Trophoblast cell (in vitro differentiated cells and primary cell): ENCODE measurements around the gene ZBTB43.

Experiments
- DNase-seq, 2 donors: peaks; one replicate each; pipeline ENCODE4 v3.0.0-alpha.2; 2016
- H2AFZ ChIP-seq: 2 replicates; pipeline ENCODE4 v1.6.1; 2013; ENCODE audit warnings: low read length, moderate library complexity, mild to moderate bottlenecking; ENCODE audit not compliant: insufficient read depth, poor library complexity
- H2AK5ac ChIP-seq: 2 replicates; pipeline ENCODE4 v1.6.1; 2013; ENCODE audit warnings: mild to moderate bottlenecking, low read length
- H2BK120ac ChIP-seq: 2 replicates; pipeline ENCODE4 v1.6.1; 2013; ENCODE audit warnings: low read length, mild to moderate bottlenecking, moderate library complexity; ENCODE audit not compliant: insufficient read depth, poor library complexity
- H2BK12ac ChIP-seq: 2 replicates; pipeline ENCODE4 v1.6.1; 2013; ENCODE audit warnings: mild to moderate bottlenecking, low read length, moderate library complexity
- H2BK5ac ChIP-seq: 2 replicates; pipeline ENCODE4 v1.6.1; 2013; ENCODE audit warnings: low read length, low read depth, moderate library complexity, mild to moderate bottlenecking; ENCODE audit not compliant: poor library complexity
- H3K14ac ChIP-seq: 2 replicates; pipeline ENCODE4 v1.6.1; 2013; ENCODE audit warnings: mild to moderate bottlenecking, low read length
- H3K18ac ChIP-seq: 2 replicates; pipeline ENCODE4 v1.6.1; 2013; ENCODE audit warnings: mild to moderate bottlenecking, low read length
- H3K23ac ChIP-seq: 2 replicates; pipeline ENCODE4 v1.6.1; 2013; ENCODE audit warnings: low read length
- H3K27ac ChIP-seq: 2 replicates; pipeline ENCODE4 v1.5.1; 2013; ENCODE audit warnings: low read depth, mild to moderate bottlenecking, inconsistent platforms, low read length, moderate library complexity
- H3K27me3 ChIP-seq: 2 replicates; pipeline ENCODE4 v1.6.1; 2013; ENCODE audit warnings: inconsistent platforms, mild to moderate bottlenecking, low read length, moderate library complexity; ENCODE audit not compliant: insufficient read depth
- H3K36me3 ChIP-seq, 2 experiments: 1 replicate in 1 of 2; 2 replicates in 1 of 2; pipeline ENCODE4 v1.6.1; 2013; ENCODE audit warnings: low read length in 2 of 2, mild to moderate bottlenecking in 2 of 2, moderate library complexity in 1 of 2; ENCODE audit not compliant: insufficient read depth in 2 of 2, control insufficient read depth in 1 of 2
- H3K4ac ChIP-seq: 2 replicates; pipeline ENCODE4 v1.6.1; 2013; ENCODE audit warnings: low read depth, mild to moderate bottlenecking, low read length, moderate library complexity
- H3K4me1 ChIP-seq, 2 experiments: 1 replicate in 1 of 2; 2 replicates in 1 of 2; pipeline ENCODE4 v1.6.1; 2013; ENCODE audit warnings: low read length in 2 of 2, mild to moderate bottlenecking in 2 of 2, moderate library complexity in 1 of 2; ENCODE audit not compliant: insufficient read depth in 2 of 2, control insufficient read depth in 1 of 2
- H3K4me2 ChIP-seq: 2 replicates; pipeline ENCODE4 v1.6.1; 2013; ENCODE audit warnings: inconsistent platforms, mild to moderate bottlenecking, low read length, moderate library complexity
- H3K4me3 ChIP-seq: 2 replicates; pipeline ENCODE4 v1.5.1; 2013; ENCODE audit warnings: mild to moderate bottlenecking, low read depth, low read length, inconsistent platforms
- H3K79me1 ChIP-seq: one replicate; pipeline ENCODE4 v1.6.1; 2013; ENCODE audit warnings: low read length
- H3K79me2 ChIP-seq: 2 replicates; pipeline ENCODE4 v1.6.1; 2013; ENCODE audit warnings: low read length, mild to moderate bottlenecking; ENCODE audit not compliant: control insufficient read depth, insufficient read depth, poor library complexity
- H3K9ac ChIP-seq: 2 replicates; pipeline ENCODE4 v1.6.1; 2013; ENCODE audit warnings: mild to moderate bottlenecking, low read length
- H3K9me3 ChIP-seq: 2 replicates; pipeline ENCODE4 v1.6.1; 2013; ENCODE audit warnings: low read depth, mild to moderate bottlenecking, control low read depth, inconsistent platforms, low read length; ENCODE audit not compliant: insufficient read depth
- H4K12ac ChIP-seq: 2 replicates; pipeline ENCODE4 v1.6.1; 2013; ENCODE audit warnings: low read depth, mild to moderate bottlenecking, low read length, moderate library complexity
- H4K8ac ChIP-seq: 2 replicates; pipeline ENCODE4 v1.6.1; 2013; ENCODE audit warnings: low read depth, mild to moderate bottlenecking, low read length, moderate library complexity
- H4K91ac ChIP-seq: one replicate; pipeline ENCODE4 v1.6.1; 2013; ENCODE audit warnings: low read depth, mild to moderate bottlenecking, low read length, moderate library complexity
- WGBS: extraction: QIAGEN DNeasy Blood & Tissue Kit; methylation state at CpG from one replicate; pipeline ENCODE4 v1.1.7; 2013; ENCODE audit warnings: missing lambda C conversion rate; ENCODE audit not compliant: insufficient read length, insufficient coverage; ENCODE audit errors: extremely low coverage; 5-methylcytosine and 5-hydroxymethylcytosine counted together

The ZBTB43 gene

DNA sequence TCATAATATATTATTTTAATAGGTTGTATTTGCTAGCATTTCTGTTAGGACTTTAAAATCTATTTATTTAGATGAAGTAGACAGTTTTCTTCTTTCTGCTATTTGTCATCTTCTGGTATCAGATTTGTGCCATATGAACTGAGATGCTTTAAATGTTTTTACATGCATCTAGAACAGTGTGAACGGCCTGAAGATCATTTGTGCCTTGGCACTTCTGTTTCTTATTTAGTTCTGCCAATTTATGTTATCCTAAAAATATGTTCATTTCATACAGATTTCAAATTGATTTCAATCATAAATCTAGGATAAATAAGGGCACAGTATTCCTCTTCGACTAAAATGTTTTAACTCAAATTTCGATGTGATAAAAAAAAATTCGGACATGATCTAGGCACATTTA is 71.7 kb downstream of the ZBTB43 start:
- Histone ChIP-seq H3K79me2 (no peaks in the 10 kb centered on the region), H4K12ac (no peak overlapping the region), H3K4me1 (peaks cover 2 to 7% of the 10 kb centered on the region in 2 experiments), H3K14ac (no peak overlapping the region), H3K18ac (no peak overlapping the region), H3K27ac (no peak overlapping the region), H3K9ac (no peak overlapping the region), H3K27me3 (no peaks in the 10 kb centered on the region), H3K79me1 (no peaks in the 10 kb centered on the region), H2AK5ac (no peak overlapping the region), H3K4me3 (no peak overlapping the region), H3K9me3 (no peaks in the 10 kb centered on the region), H3K4ac (no peak overlapping the region), H2AFZ (no peak overlapping the region), H2BK12ac (no peak overlapping the region), H3K23ac (no peak overlapping the region), H2BK120ac (no peak overlapping the region), H4K8ac (no peak overlapping the region), H3K36me3 (peaks cover 20 to 21% of the 10 kb centered on the region in 2 experiments), H3K4me2 (no peak overlapping the region), H4K91ac (no peak overlapping the region), H2BK5ac (no peak overlapping the region)
- DNase-seq = no peak
- WGBS = no CpG with 5 or more reads among the region's 4 CpGs

DNA sequence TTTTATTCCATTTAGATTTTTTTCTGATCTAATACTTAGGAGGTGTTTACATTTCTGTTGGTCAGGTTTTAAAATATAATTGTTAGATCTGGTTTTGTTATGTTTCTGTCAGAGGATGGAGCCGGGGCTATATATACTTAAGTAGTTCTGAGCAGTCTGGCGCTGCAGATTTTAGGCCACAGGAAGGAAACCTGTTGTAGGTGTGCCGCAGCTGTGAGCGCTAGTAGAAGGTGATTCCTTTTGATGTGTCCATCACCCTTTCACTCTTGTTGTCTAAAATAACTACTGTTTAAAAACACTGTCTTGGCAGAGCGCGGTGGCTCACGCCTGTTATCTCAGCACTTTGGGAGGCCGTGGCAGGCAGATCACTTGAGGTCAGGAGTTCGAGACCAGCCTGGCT is 72.6 kb downstream of the ZBTB43 start:
- no peak overlapping the region for H2BK12ac ChIP-seq
- no peak overlapping the region for H3K4me3 ChIP-seq
- no peak overlapping the region for H3K23ac ChIP-seq
- no peak overlapping the region for H4K12ac ChIP-seq
- no peaks in the 10 kb centered on the region for H3K9me3 ChIP-seq
- DNase-seq = no peak
- H4K8ac ChIP-seq = no peak overlapping the region
- H3K4me1 ChIP-seq = peaks cover 0 to 3% of the 10 kb centered on the region in 2 experiments
- no CpG with 5 or more reads among the region's 9 CpGs for WGBS
- no peak overlapping the region for H3K18ac ChIP-seq
- no peaks in the 10 kb centered on the region for H3K79me2 ChIP-seq
- no peak overlapping the region for H3K4me2 ChIP-seq
- H3K27me3 ChIP-seq = no peaks in the 10 kb centered on the region
- no peak overlapping the region for H4K91ac ChIP-seq
- no peak overlapping the region for H3K9ac ChIP-seq
- no peak overlapping the region for H2AK5ac ChIP-seq
- no peak overlapping the region for H3K27ac ChIP-seq
- no peak overlapping the region for H3K14ac ChIP-seq
- H2BK120ac ChIP-seq = no peak overlapping the region
- no peak overlapping the region for H2AFZ ChIP-seq
- no peaks in the 10 kb centered on the region for H3K79me1 ChIP-seq
- no peak overlapping the region for H2BK5ac ChIP-seq
- no peak overlapping the region for H3K4ac ChIP-seq
- H3K36me3 ChIP-seq = peaks cover 20 to 22% of the 10 kb centered on the region in 2 experiments

DNA sequence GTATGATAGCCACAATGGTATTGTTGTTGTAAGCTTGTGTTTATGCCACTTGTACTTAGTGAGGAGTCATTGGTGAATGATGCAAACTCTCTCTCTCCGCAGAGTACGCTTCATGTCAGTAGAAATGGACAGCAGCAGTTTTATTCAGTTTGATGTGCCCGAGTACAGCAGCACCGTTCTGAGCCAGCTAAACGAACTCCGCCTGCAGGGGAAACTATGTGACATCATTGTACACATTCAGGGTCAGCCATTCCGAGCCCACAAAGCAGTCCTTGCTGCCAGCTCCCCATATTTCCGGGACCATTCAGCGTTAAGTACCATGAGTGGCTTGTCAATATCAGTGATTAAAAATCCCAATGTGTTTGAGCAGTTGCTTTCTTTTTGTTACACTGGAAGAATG is 74.4 kb downstream of the ZBTB43 start:
- WGBS = no CpG with 5 or more reads among the region's 9 CpGs
- Histone ChIP-seq H3K4me1 (peaks cover 0 to 2% of the 10 kb centered on the region in 2 experiments), H3K36me3 (peaks cover 25 to 28% of the 10 kb centered on the region in 2 experiments), H3K4ac (no peak overlapping the region), H2BK12ac (no peak overlapping the region), H3K27ac (no peak overlapping the region), H3K18ac (no peak overlapping the region), H3K14ac (no peak overlapping the region), H2BK120ac (no peak overlapping the region), H4K91ac (no peak overlapping the region), H3K4me3 (no peak overlapping the region), H2BK5ac (no peak overlapping the region), H3K4me2 (no peak overlapping the region), H3K27me3 (no peaks in the 10 kb centered on the region), H4K12ac (no peak overlapping the region), H2AK5ac (no peak overlapping the region), H4K8ac (no peak overlapping the region), H3K9ac (no peak overlapping the region), H3K79me1 (no peaks in the 10 kb centered on the region), H2AFZ (no peak overlapping the region), H3K23ac (no peak overlapping the region), H3K79me2 (no peaks in the 10 kb centered on the region), H3K9me3 (no peaks in the 10 kb centered on the region)
- DNase-seq = no peak

DNA sequence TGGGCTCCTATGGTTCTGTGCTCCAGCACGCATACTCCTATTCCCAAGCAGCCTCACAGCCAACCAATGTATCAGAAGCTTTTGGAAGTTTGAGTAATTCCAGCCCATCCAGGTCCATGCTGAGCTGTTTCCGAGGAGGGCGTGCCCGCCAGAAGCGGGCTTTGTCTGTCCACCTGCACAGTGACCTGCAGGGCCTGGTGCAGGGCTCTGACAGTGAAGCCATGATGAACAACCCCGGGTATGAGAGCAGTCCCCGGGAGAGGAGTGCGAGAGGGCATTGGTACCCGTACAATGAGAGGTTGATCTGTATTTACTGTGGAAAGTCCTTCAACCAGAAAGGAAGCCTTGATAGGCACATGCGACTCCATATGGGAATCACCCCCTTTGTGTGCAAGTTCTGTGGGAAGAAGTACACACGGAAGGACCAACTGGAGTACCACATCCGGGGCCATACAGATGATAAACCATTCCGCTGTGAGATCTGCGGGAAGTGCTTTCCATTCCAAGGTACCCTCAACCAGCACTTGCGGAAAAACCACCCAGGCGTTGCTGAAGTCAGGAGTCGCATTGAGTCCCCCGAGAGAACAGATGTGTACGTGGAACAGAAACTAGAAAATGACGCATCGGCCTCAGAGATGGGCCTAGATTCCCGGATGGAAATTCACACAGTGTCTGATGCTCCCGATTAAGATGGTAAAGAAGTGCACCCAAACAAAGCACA is 75.5 kb downstream of the ZBTB43 start:
- Histone ChIP-seq H3K4me1 (no peaks in the 10 kb centered on the region), H4K8ac (no peak overlapping the region), H3K4ac (no peak overlapping the region), H3K27me3 (no peaks in the 10 kb centered on the region), H2BK12ac (no peak overlapping the region), H3K79me1 (no peaks in the 10 kb centered on the region), H3K14ac (no peak overlapping the region), H2BK5ac (no peak overlapping the region), H3K79me2 (no peaks in the 10 kb centered on the region), H2AK5ac (no peak overlapping the region), H3K4me2 (no peak overlapping the region), H4K12ac (no peak overlapping the region), H3K36me3 (peaks cover 25 to 28% of the 10 kb centered on the region in 2 experiments), H3K18ac (no peak overlapping the region), H4K91ac (no peak overlapping the region), H3K9ac (no peak overlapping the region), H3K23ac (no peak overlapping the region), H3K4me3 (no peak overlapping the region), H2AFZ (no peak overlapping the region), H2BK120ac (no peak overlapping the region), H3K27ac (no peak overlapping the region), H3K9me3 (no peaks in the 10 kb centered on the region)
- no CpG with 5 or more reads among the region's 23 CpGs for WGBS
- no peak for DNase-seq
